HG03045 (cell line): Measurements from ENCODE around the gene EPGN.

ENCODE experiments used
- ATAC-seq: cut with Tn5 transposase; IDR thresholded peaks from one replicate; pipeline ENCODE4 v1.9.1; 2021; ENCODE audit warnings: mild to moderate bottlenecking, moderate library complexity; ENCODE audit not compliant: unreplicated experiment

EPGN gene

DNA sequence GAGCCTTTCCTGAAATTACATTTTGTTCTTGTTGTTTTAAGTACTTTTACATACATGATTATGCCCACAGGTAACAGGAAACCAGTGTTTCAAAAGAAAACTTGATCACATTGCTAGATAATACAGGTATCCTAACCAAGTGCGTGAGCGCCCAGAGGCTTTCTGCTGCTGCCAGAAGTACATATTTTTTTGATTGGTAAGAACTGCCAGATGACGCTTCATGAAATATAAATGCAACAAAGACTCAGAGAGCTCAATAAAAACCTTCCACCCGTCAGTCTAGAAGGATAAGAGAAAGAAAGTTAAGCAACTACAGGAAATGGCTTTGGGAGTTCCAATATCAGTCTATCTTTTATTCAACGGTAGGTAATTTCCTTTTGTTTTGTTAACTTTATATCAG, at the start of gene EPGN:
TSS of gene EPGN (plus strand) at position 256 of the 400 bp plus-strand sequence. CDS start at position 320, 64 bp downstream.
- ATAC-seq: no peak

GRCh38 chr4:74258963-74259362, 49.3 kb upstream of the EPGN start:
- no peak for ATAC-seq

GRCh38 chr4:74260036-74260435, 48.2 kb upstream of the EPGN start:
- ATAC-seq: no peak

DNA sequence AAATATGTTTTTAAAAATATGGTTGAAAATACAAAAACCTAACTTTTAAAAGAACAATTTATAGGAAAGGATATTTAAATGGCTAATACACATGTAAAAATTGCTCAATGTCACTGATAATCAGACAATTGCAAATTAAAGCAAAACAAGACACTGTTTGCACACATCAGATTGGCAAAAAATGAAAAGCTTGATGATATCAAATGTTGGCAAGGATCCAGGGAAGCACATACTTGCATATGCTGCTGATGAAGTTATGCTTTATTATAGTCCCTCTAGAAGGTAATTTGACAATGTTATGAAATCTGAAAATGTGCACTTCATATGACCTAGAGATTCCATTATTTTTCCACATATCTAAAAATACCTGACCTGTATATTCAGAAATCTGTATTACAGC, 45.7 kb upstream of the EPGN start:
- no peak for ATAC-seq

DNA sequence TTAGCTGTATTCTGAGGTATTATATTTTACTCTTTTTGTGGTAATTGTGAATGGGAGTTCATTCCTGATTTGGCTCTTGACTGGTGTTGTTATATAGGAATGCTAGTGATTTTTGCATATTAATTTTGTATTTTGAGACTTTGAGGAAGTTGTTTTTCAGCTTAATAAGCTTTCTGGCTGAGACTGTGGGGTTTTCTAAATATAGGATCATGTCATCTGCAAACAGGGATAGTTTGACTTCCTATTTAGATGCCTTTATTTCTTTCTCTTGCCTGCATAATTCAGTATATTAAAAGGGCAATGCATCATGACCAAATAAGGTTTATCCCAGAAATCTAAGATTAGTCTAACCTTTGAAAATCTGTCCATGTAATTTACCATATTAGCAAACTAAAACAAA, 44.7 kb upstream of the EPGN start:
- no peak for ATAC-seq

DNA sequence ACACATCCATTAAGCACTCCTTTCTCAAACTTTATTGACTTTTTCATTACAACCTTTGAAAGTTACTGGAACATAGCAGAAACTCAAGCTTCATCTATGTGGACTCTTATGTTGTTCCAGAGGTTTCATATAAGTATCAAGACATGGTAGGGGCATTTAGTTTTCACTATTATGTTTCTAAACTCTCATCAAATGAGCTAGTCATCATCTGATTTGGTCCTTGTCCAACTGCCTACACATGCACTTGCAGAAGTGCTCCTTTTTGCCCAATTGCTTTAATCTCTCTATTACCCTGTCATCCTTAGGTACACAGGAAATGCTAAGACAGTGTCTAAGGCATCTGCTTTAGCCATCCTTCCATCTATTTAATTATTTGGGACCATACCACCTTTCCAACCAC, 42.2 kb upstream of the EPGN start:
- no peak for ATAC-seq

GRCh38 chr4:74267998-74268606, 40.2 kb upstream of the EPGN start:
- no peak for ATAC-seq

GRCh38 chr4:74268643-74269042, 39.6 kb upstream of the EPGN start:
- no peak for ATAC-seq

GRCh38 chr4:74278490-74278889, 29.8 kb upstream of the EPGN start:
- no peak for ATAC-seq

- no peak for ATAC-seq
Observed at GRCh38 chr4:74279716-74280115, 28.6 kb upstream of the EPGN start.

DNA sequence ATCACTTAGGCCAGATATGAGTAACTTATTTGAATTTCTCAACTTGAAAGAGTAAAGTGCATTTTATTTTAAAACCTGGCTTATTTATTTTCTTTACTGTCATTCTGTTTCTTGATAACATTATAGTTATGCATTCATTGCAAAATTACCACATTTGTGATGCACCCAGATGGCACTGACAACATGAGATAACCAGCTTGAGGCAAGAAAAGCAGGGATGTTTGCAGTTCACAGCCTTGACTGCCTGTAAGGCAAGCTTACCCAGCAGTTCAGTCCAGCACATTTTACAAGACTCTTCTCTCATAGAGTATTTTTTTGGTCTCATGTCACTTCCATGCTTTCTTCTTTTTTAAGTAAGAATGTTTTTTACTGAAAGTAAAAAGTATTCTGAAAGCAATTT, 25.3 kb upstream of the EPGN start:
- no peak for ATAC-seq

DNA sequence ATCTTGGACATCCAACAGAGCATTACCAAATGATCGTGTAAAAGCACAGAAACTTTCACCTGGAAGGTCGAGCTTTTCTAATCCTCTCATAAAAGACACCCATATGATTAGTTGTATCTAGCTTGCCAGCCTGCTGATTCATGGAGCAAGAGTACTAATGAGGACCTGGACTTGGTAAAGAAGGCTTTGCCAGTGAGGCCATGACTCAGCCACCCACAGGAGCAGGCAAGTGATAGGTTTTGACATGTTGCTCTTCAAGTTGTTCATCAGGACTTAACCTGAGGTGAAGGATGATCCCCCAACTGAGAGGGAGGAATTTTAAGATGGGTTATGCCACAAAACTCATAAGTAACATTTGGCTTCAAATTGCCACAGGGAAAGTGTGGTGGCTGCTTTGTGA, 24.7 kb upstream of the EPGN start:
- ATAC-seq: no peak

DNA sequence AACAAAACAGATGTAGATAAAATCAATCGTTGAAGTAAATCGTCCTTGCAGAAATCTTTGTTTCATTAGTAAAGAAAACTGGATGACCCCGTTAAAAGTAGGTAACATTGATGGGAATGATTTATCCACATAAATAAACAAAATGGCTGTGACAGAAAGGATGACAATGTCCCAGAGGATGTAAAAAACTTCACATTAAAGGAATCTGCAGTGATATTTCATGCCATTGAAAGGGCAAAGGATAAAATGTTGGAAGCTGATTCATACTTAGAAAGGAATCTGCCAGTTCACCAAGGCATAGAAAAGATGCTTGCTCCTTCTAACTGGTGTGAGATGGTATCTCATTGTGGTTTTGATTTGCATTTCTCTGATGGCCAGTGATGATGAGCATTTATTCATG, 24.2 kb upstream of the EPGN start:
- ATAC-seq: no peak

DNA sequence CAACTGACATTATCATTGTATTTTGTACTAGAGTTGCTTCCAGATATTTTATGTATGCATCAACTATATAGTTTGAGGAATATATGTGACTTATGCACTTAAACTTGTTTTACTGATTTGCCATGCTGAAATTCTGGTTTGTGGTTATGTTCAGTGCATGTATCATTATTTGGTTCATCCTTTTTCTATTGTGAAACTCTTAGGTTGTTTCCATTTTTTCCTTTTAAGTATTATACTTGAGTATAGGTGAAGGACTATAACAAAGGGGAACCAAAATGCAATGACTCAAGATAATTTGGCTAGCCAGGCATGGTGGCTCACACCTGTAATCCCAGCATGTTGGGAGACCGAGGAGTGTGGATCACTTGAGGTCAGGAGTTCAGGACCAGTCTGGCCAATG, 21.1 kb upstream of the EPGN start:
- no peak for ATAC-seq

DNA sequence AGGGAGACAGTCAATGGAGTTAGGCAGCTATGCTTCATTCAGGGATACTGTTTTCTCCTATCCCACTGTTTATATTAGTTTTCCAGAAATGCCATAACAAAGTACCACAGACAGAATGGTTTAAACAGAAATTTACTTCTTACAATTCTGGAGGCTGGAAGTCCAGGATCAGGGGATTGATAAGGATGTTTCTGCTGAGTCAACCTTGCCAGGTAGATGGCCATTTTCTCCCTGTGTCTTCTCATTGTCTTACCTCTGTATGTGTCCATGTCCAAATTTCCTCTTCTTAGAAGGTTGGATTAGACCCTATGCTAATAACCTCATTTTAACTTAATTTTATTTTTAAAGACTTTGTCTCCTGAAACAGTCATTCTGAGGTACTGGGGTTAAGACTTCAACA, 20.5 kb upstream of the EPGN start:
- ATAC-seq: no peak

GRCh38 chr4:74291471-74291870, 16.8 kb upstream of the EPGN start:
- ATAC-seq: no peak

GRCh38 chr4:74292111-74292870, 16.0 kb upstream of the EPGN start:
- ATAC-seq: no peak

- ATAC-seq: no peak
Observed at GRCh38 chr4:74293558-74293957, 14.7 kb upstream of the EPGN start.

DNA sequence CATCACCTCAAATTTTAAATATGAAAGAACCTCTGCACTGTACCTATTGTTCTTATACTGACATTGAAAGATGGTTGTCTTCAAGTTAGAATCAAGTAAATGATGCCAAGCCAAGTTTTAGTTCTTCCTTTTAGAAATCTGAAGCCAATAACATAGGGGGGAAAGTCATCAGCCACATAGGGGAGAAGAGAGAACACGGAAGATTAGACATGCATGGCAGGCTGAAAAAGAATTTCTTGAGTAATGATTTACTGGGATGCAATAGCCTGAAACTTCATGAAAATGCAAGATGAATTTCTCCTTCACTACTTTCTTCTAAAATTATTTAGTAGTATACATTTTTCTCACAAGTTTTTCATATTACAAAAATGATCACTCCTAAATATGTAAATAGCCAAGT, 13.6 kb upstream of the EPGN start:
- no peak for ATAC-seq

- ATAC-seq: no peak
Observed at GRCh38 chr4:74297539-74297938, 10.7 kb upstream of the EPGN start.

GRCh38 chr4:74304095-74304625, 4.1 kb upstream of the EPGN start:
- ATAC-seq: no peak

DNA sequence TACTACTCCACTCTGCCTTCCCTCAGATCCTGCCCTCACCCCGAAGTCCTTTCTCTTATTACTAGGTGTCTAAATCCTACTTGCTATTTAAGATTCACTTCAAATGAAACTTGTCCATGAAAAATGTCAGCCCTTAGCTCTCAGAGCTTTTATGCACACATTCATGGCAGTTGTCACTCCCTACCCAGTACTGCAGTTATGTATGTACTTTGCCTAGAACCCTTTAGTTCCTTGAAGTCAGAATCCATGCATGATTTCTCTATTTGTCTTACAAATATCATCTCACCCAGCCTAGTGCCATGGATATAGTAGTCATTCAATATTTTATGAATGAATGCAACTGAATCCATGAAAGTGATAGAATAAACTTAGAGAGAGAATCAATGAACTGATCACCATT, 3.3 kb upstream of the EPGN start:
- ATAC-seq: no peak

GRCh38 chr4:74307170-74307569, 1.1 kb upstream of the EPGN start:
- no peak for ATAC-seq
